GM18508 (cell line): Measurements from ENCODE around the gene MSANTD4.
"Not testable (repeated sequence)": the region's sequence is repeated elsewhere in the genome, so short reads cannot be mapped to it uniquely, and the experiment has no call there.

Experiments used
- ATAC-seq: cut with Tn5 transposase; IDR thresholded peaks from one replicate; pipeline ENCODE4 v1.9.1; 2021; ENCODE audit warnings: moderate number of reproducible peaks; ENCODE audit not compliant: insufficient read depth, unreplicated experiment

Gene MSANTD4

GRCh38 chr11:106014620-106015019 is 7.4 kb downstream of the MSANTD4 start:
- ATAC-seq, result no peak

- ATAC-seq, result no peak
Measured at GRCh38 chr11:106014035-106014434, 8.0 kb downstream of the MSANTD4 start.

GRCh38 chr11:106012744-106013143 is 9.3 kb downstream of the MSANTD4 start:
- no peak for ATAC-seq

GRCh38 chr11:106011481-106011880 is 10.6 kb downstream of the MSANTD4 start:
- ATAC-seq, result no peak

GRCh38 chr11:106003094-106003493 is 18.9 kb downstream of the MSANTD4 start:
- not testable (repeated sequence) for ATAC-seq

- no peak for ATAC-seq
Measured at GRCh38 chr11:106001304-106002012, 20.6 kb downstream of the MSANTD4 start.

- ATAC-seq, result no peak
Measured at GRCh38 chr11:105991888-105992287, 30.2 kb downstream of the MSANTD4 start.

GRCh38 chr11:105989124-105989523 is 32.9 kb downstream of the MSANTD4 start:
- ATAC-seq, result no peak

- no peak for ATAC-seq
Measured at GRCh38 chr11:105988197-105988596, 33.8 kb downstream of the MSANTD4 start.

GRCh38 chr11:105986554-105986953 is 35.5 kb downstream of the MSANTD4 start:
- no peak for ATAC-seq

GRCh38 chr11:105979997-105980703 is 41.9 kb downstream of the MSANTD4 start:
- no peak for ATAC-seq

GRCh38 chr11:105975128-105975527 is 46.9 kb downstream of the MSANTD4 start:
- ATAC-seq, result no peak

GRCh38 chr11:105969756-105970155 is 52.3 kb downstream of the MSANTD4 start:
- no peak for ATAC-seq

- ATAC-seq, result no peak
Measured at GRCh38 chr11:105968021-105968697, 53.9 kb downstream of the MSANTD4 start.

- no peak for ATAC-seq
Measured at GRCh38 chr11:105960252-105961245, 61.5 kb downstream of the MSANTD4 start.
